GM21515 (cell line): ENCODE results near the gene KRTAP1-3.
"Not testable (repeated sequence)": the region's sequence is repeated elsewhere in the genome, so short reads cannot be mapped to it uniquely, and the experiment has no call there.

ENCODE experiments used
- ATAC-seq: cut with Tn5 transposase; IDR thresholded peaks from one replicate; pipeline ENCODE4 v1.9.1; 2021; ENCODE audit not compliant: unreplicated experiment

KRTAP1-3 gene

GRCh38 chr17:41034346-41034935 lies at the start of gene KRTAP1-3:
TSS of gene KRTAP1-3 (minus strand) at chr17:41034874. CDS start at chr17:41034821, 53 bp downstream.
- ATAC-seq: not testable (repeated sequence)

GRCh38 chr17:41084100-41084856 lies 49.6 kb upstream of the KRTAP1-3 start, which contains the start of gene KRTAP4-7:
TSS of gene KRTAP4-7 (plus strand) at chr17:41084150. CDS start at chr17:41084207, 57 bp downstream.
- not testable (repeated sequence) for ATAC-seq

- ATAC-seq: not testable (repeated sequence)
Measured at GRCh38 chr17:41083427-41083826, 48.8 kb upstream of the KRTAP1-3 start.

GRCh38 chr17:41082626-41083025 lies 48.0 kb upstream of the KRTAP1-3 start:
- ATAC-seq: no peak

GRCh38 chr17:41076788-41077187 lies 42.1 kb upstream of the KRTAP1-3 start:
- no peak for ATAC-seq

- ATAC-seq: no peak
Measured at GRCh38 chr17:41073676-41074075, 39.0 kb upstream of the KRTAP1-3 start.

GRCh38 chr17:41071606-41072360 lies 37.1 kb upstream of the KRTAP1-3 start:
- ATAC-seq: no peak

- ATAC-seq: no peak
Measured at GRCh38 chr17:41069031-41069430, 34.4 kb upstream of the KRTAP1-3 start.

- no peak for ATAC-seq
Measured at GRCh38 chr17:41067281-41067680, 32.6 kb upstream of the KRTAP1-3 start.

GRCh38 chr17:41065829-41066624 lies 31.4 kb upstream of the KRTAP1-3 start, which contains the start of gene KRTAP2-4:
TSS of gene KRTAP2-4 (minus strand) at chr17:41065879. CDS start at chr17:41065845, 34 bp downstream.
- ATAC-seq: no peak

GRCh38 chr17:41065016-41065689 lies 30.5 kb upstream of the KRTAP1-3 start:
- not testable (repeated sequence) for ATAC-seq

GRCh38 chr17:41064301-41064700 lies 29.6 kb upstream of the KRTAP1-3 start:
- ATAC-seq: no peak

- no peak for ATAC-seq
Measured at GRCh38 chr17:41063449-41063848, 28.8 kb upstream of the KRTAP1-3 start.

- no peak for ATAC-seq
Measured at GRCh38 chr17:41061964-41062363, 27.3 kb upstream of the KRTAP1-3 start.

- ATAC-seq: no peak
Measured at GRCh38 chr17:41060052-41060604, 25.5 kb upstream of the KRTAP1-3 start, which contains the start of gene KRTAP2-3. TSS of gene KRTAP2-3 (minus strand) at chr17:41060114. CDS start at chr17:41060050, 64 bp downstream.

GRCh38 chr17:41059276-41060051 lies 24.8 kb upstream of the KRTAP1-3 start:
- ATAC-seq: not testable (repeated sequence)

GRCh38 chr17:41058741-41059140 lies 24.1 kb upstream of the KRTAP1-3 start:
- no peak for ATAC-seq

- no peak for ATAC-seq
Measured at GRCh38 chr17:41057547-41057946, 22.9 kb upstream of the KRTAP1-3 start.

GRCh38 chr17:41055130-41055529 lies 20.5 kb upstream of the KRTAP1-3 start, which contains the start of gene KRTAP2-2:
TSS of gene KRTAP2-2 (minus strand) at chr17:41055230. CDS start at chr17:41055211, 19 bp downstream.
- ATAC-seq: not testable (repeated sequence)
